SW 1271 (cell line): ENCODE data around the gene PEX5L.
A peak's percentile ranks its signal among the peaks of the same experiment; 100 is the strongest.
"Not testable (repeated sequence)": the region's sequence is repeated elsewhere in the genome, so short reads cannot be mapped to it uniquely, and the experiment has no call there.

Experiments
- DNase-seq, 2 experiments: peaks; one replicate each; lab custom pipeline; 2025; lab: John Stamatoyannopoulos, UW

The PEX5L gene

DNA sequence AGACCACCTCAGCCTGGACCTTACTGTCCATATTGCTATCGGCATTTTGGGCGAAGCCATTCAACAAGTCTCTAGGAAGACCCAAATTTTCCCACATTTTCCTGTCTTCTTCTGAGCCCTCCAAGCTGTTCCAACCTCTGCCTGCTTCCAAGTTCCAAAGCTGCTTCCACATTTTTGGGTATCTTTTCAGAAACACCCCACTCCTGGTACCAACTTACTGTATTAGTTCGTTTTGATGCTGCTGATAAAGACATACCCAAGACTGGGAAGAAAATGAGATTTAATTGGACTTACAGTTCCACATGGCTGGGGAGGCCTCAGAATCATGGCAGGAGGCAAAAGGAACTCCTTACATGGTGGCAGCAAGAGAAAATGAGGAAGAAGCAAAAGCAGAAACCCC lies 28.4 kb downstream of the PEX5L start:
- DNase-seq: not testable (repeated sequence)

DNA sequence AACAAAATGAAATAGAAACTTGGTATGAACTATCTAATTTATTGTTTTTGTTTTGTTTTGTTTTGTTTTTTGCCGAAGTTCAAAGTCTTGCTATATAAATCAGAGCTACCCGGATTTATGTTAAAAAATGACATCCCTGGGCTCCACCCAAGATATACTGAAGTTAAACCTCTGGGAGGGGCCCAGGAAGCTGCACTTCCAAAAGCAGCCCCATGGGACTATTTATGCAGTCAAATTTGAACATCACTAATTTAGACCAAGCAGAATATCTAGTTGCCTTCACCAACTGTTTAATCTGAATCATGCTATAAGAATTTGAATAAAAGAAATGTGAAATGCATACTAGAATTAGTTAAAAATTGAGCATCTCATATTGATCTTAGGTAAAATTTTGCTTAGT lies 32.2 kb downstream of the PEX5L start:
- no peak for DNase-seq

GRCh38 chr3:180002006-180002405 lies 34.7 kb downstream of the PEX5L start:
- no peak for DNase-seq

GRCh38 chr3:180000500-180000899 lies 36.2 kb downstream of the PEX5L start:
- no peak for DNase-seq

DNA sequence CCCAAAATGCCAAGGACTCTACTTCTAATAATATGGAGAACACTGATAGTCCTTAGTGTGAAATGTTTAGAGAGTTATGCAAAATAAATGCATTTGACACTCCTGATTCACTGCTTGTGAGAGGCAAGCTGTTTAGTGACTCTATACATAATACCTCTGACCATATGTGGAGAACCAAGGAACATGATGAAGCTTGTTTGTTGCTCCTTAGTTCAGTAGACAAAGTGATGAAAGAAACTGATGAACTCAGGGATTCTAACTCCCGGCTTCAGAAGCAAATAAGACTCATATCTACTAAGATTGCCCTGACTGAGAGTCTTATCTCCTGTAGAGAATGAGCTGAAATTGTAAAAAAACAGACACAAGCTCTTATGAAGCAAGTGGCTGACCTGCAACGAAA lies 41.3 kb downstream of the PEX5L start:
- no peak for DNase-seq

DNA sequence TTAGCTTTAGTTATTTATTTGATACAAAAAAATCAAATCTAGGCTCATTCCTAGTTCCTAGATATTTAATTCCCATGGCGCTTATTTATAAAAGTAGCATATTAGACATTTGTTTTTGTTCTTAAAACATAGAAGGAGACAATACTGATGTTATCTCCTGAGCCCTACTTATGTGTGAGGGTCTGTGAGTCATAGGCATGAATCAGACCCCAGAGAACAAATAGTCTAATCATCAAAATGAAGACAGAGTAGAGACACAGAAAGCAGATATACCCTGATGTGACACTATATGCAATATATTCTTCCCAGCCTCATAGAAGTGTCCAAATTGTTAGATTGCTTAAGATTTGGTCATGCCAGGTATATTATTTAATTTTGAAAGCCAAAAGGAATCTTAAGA lies 44.9 kb downstream of the PEX5L start:
- DNase-seq: no peak

DNA sequence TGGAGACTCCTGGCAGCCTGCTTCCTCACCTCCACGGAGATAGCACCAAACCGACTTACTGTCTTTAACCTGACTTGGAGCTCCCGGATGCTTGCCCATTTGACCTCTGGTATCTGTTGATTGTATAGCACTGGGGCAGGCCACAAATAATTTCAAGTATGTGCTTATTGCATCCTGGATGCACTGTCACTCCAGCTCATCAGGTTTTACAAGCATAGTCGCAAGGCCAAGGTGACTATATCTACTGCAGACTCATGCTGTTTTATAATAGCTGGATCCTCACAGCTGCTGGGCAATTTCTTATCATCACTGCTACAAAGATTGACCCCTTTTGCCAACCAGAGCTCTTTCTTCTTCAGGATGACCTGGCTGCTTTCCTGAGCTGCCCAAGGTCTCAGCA lies 45.6 kb downstream of the PEX5L start:
- DNase-seq: no peak

- no peak for DNase-seq
Measured at GRCh38 chr3:179981646-179982045, 55.1 kb downstream of the PEX5L start.

DNA sequence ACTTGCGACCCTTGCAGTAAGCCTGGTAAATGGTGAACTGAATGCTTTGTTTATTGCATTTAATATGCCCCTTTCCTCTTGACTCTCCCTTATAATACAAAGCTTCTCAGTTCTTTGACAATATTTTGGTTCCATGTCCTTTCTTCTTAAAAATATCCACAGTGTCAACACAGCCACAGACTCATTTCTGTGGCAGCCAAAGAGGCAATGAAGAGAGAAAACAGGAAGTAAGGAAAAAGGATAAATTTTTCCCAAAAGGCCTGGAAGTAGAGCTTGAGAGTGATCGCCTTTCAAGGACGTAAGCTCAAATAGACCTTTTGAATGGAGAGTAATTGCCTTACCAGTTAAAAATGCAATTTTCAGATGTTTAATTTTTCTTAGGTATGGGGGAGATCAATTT lies 59.4 kb downstream of the PEX5L start:
- DNase-seq: no peak

- no peak for DNase-seq
Measured at GRCh38 chr3:179973931-179974361, 62.8 kb downstream of the PEX5L start.

DNA sequence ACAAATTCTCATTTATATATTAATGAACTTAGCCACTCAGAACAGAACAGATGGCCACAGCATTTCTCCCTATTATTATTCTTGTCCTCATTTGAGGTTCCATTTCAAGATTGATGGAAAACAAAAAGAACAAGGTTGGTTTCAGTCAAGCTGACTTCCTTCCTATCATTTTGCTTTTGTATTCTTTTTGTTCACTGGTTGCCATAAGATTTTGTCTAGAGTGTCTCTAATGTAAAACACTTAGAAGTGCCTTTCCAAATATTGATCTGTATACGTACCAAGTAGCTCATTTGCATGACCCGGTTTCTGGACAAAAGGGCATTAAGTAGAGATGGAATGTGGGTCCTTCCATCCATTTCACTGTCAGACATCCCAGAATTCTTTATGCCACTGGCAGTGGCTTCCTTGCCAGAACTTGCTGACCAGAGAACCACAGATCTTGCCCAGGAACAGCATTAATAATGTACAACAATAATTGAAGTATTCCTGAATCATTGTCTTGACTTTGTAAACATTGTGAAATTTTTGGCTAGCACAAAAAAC lies 63.8 kb downstream of the PEX5L start:
- no peak for DNase-seq

DNA sequence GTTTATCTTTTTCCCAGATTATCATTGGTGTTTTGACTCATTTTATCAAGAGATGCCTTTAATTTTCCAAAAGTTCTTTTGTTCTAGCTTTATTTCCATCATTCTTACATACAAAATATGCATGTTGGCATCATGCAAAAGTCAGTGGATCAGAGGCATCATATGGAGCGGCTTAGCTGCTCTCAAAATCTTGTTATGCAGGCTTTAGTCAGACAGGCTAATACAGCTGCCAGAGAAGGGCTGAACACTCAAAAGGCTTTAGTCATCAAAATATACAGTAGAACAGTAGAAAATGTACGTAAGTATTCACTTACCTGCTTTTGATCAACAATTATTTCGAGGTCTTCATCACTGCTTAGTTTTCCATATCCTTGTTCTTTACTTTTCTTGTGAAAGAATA lies 65.5 kb downstream of the PEX5L start:
- DNase-seq: no peak

DNA sequence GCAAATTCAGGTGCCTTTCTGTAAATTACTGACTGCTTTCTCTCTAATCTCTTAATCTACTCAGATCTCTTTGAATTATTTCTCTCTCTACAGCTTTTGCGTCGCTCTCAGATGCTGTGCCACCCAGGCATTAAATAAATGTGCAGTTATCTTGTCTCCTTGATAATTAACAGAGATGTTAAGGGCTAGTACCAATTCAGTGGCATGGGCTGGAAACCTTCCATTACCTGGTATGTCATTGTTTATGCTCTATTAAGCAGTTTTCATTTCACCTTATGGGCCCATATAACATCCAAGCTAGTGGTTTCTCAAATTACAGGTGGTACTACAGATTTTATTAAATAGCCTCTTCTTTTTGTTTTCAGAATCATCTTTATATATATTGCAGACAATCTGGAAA lies 66.0 kb downstream of the PEX5L start:
- no peak for DNase-seq

DNA sequence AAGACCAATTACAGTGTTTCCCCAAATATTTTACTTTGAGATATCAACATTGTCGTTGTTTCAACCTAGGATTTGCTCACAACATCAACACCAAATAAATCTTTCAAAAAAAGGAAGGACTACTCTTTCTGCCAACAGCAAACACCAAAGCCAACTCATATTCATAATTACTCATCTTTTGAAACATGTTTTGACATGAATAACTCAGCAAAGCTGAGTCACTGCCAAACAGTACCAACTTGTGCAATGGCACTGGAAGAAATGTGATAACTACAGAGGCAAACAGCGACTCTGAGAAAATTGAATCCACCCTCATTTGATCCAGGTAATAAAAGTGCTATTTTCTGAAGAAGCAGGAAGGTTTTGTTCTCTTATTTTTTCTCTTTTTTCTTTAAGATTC lies 67.2 kb downstream of the PEX5L start:
- peak; percentile 6 to 31 for DNase-seq

DNA sequence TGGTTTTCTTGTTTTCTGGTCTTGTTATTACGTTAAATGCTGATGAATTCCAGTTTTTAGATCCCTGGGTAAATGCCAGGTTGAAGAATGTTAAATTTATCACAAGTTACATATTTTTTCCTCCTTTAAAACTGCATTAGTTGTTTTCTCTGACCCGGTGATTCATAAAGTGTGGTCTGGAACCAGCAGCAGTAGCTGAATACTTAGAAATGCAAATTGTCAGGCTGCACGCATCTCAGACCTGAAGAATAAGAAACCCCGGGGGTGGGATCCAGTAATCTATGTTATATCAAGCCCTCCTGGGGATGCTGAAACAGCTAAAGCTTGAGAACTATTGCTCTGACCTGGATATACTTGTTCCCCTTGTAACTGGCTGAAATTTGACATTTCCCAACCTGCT lies 69.1 kb downstream of the PEX5L start:
- DNase-seq: no peak

DNA sequence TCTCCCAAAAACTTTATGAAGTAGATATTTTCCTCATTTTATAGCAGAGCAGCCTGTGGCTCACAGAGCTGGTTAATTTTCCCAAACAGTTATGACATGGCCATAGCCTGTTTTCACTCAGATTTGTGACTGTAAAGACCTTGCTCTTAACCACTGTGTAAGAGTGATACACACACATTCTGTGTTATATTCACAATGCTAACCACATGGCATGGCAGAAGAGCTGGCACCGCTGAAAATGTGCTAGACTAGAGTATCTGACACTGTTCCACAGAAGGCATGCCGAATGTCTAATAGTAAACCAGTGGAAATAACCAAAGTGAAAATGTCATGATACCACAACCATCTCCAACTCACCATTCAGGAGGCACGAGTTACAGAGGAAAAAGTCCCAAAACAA lies 71.8 kb downstream of the PEX5L start:
- DNase-seq: no peak

DNA sequence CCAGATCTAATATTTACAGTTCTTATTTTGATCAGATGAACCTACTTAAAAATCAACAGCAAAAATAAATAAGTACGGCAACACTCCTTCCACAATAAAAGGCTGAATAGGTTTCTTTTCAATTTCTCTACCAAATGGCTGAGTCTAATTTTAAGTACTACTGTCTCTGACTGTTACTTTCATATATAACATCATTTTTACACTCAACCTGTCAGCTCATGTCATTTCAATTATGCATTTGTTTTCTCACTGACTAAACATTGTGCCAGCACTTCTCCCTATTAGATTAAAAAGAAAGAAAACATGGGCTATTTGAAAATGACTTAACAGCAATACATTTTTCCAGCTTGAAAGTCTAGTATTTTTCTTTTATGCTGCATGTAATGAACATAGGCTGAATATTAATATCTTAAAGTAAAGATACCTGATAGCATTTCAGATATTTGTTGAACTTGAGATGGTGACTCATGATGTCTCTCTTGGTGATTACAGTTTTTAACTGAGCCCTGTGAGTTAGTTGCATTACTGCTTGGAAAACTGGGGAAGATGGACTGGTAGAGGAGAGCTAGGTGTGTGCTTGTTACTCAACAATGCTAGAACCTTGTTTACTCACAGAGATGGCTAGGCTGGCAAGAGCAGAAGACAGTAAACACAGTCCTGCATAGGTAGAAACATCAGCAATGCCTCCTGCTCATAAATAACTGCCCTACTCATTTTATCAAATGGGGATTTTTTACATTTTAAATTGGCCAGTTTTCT lies 73.9 kb downstream of the PEX5L start:
- DNase-seq: no peak

DNA sequence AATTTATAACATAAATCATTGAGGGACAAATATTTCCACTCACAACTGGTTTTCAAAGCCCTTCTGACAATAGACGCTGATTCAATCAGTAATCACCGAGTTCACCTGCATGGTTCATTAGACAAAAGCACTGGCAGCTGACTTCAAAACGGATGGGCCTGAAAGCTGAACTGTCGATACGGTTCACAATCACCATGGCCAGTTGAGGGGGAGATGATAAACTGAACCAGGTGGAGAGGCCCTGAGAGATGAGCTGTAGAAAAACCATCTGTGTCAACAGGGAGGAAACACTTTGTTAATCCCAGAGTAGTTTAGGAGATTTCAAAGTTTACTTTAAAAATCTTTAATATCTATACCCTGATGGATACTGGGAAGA lies 75.0 kb downstream of the PEX5L start:
- no peak for DNase-seq

- no peak for DNase-seq
Measured at GRCh38 chr3:179961071-179961702, 75.5 kb downstream of the PEX5L start.

- DNase-seq: no peak
Measured at GRCh38 chr3:179958759-179959158, 78.0 kb downstream of the PEX5L start.

DNA sequence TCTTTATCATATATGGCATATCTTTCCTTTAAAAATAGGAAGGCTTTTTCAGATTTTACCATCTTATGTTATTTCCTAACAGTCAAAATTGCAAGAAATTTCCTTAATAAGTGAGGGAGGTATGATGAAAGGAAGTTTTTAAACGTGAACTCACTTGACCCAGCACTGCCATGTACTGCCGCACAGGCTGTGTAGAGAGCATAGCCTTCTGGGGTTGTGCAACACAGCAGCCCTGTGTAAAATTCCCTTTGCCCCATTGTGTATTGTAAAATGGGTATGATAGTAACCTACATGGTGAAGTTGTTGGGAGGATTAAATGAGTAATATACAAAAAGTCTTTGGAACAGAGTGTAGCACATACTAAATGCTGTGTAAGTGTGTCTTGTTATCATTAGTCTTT lies 78.6 kb downstream of the PEX5L start:
- DNase-seq: no peak

DNA sequence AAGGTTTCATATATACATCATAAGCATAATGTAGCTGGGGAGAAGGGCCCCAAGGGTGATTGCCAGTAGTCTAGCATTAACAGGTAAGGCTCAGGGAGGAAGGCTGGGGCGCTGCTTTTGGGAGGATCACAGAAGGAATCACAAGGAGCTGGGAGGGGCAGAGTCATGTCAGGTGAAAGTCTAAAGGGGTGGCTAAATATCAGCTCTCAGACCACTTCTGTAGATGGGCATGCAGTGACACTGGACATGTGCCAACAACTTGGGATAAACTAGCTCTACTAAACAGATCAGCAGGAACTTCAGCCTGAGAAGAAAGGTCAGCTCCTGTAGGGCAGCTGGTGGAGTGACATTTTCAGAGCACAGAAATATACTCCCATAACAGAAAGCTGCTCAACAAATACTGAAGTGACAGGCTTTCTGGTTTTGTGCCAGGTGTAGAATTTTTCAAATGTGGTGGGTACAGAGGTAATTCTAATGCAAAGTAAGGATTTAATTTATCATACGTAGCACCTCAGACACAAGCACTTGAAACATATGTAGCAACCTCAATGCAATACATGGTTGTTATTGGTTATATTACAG lies 79.4 kb downstream of the PEX5L start:
- no peak for DNase-seq

GRCh38 chr3:179956416-179956830 lies 80.3 kb downstream of the PEX5L start:
- no peak for DNase-seq
